ENCODE measurements around the gene LRFN3.

Gene LRFN3

GRCh38 chr19:35897706-35898451, 38.3 kb upstream of the LRFN3 start:
- 93 to 95% methylated on average over 11 to 12 of the region's 13 CpGs for WGBS, 2 experiments (ENCODE audit: insufficient coverage in 2 of 2)
- Histone ChIP-seq H3K4me3 (ENCODE audit: extremely low read depth, insufficient read depth, low read length, poor library complexity, severe bottlenecking) (peak overlapping the region; percentile 80), H3K36me3 (ENCODE audit: control insufficient read depth, insufficient read depth, low read length) (peaks cover 51% of the 10 kb centered on the region), H3K9me3 (ENCODE audit: control insufficient read depth, low read length) (no peaks in the 10 kb centered on the region), H3K4me1 (ENCODE audit: control insufficient read depth, insufficient read depth, low read length, poor library complexity, severe bottlenecking) (peaks cover 20% of the 10 kb centered on the region), H3K27ac (ENCODE audit: low read depth, low read length, severe bottlenecking) (no peak overlapping the region)

GRCh38 chr19:35898499-35898809, 37.7 kb upstream of the LRFN3 start:
- Histone ChIP-seq H3K4me3 (ENCODE audit: extremely low read depth, insufficient read depth, low read length, poor library complexity, severe bottlenecking) (peak overlapping the region; percentile 80), H3K4me1 (ENCODE audit: control insufficient read depth, insufficient read depth, low read length, poor library complexity, severe bottlenecking) (peaks cover 20% of the 10 kb centered on the region), H3K36me3 (ENCODE audit: control insufficient read depth, insufficient read depth, low read length) (peaks cover 51% of the 10 kb centered on the region), H3K27ac (ENCODE audit: low read depth, low read length, severe bottlenecking) (no peak overlapping the region), H3K9me3 (ENCODE audit: control insufficient read depth, low read length) (no peaks in the 10 kb centered on the region)
- WGBS, 2 experiments (ENCODE audit: insufficient coverage in 2 of 2) = 37 to 42% methylated on average over 15 to 17 of the region's 17 CpGs

- WGBS, 2 experiments (ENCODE audit: insufficient coverage in 2 of 2) = 0% methylated on average over 14 to 30 of the region's 43 CpGs
Observed at GRCh38 chr19:35899547-35900214, 36.5 kb upstream of the LRFN3 start.

GRCh38 chr19:35901055-35901644, 35.0 kb upstream of the LRFN3 start:
- WGBS, 2 experiments (ENCODE audit: insufficient coverage in 2 of 2) = 88% methylated on average over 1 of the region's 2 CpGs; no CpG with 5 or more reads in 1 of the 2 experiments
- peaks cover 20% of the 10 kb centered on the region for H3K4me1 ChIP-seq (ENCODE audit: control insufficient read depth, insufficient read depth, low read length, poor library complexity, severe bottlenecking)
- H3K27ac ChIP-seq (ENCODE audit: low read depth, low read length, severe bottlenecking) = peak overlapping the region; percentile 33
- peak overlapping the region; percentile 80 for H3K4me3 ChIP-seq (ENCODE audit: extremely low read depth, insufficient read depth, low read length, poor library complexity, severe bottlenecking)
- no peaks in the 10 kb centered on the region for H3K9me3 ChIP-seq (ENCODE audit: control insufficient read depth, low read length)
- H3K36me3 ChIP-seq (ENCODE audit: control insufficient read depth, insufficient read depth, low read length) = peaks cover 24% of the 10 kb centered on the region

More at GRCh38 chr19:35899547-35900214, 36.5 kb upstream of the LRFN3 start:
- H3K4me1 ChIP-seq (ENCODE audit: control insufficient read depth, insufficient read depth, low read length, poor library complexity, severe bottlenecking) = peaks cover 20% of the 10 kb centered on the region
- H3K27ac ChIP-seq (ENCODE audit: low read depth, low read length, severe bottlenecking) = peak overlapping the region; percentile 69
- H3K36me3 ChIP-seq (ENCODE audit: control insufficient read depth, insufficient read depth, low read length) = peaks cover 38% of the 10 kb centered on the region
- H3K4me3 ChIP-seq (ENCODE audit: extremely low read depth, insufficient read depth, low read length, poor library complexity, severe bottlenecking) = peak overlapping the region; percentile 80
- H3K9me3 ChIP-seq (ENCODE audit: control insufficient read depth, low read length) = no peaks in the 10 kb centered on the region

- Histone ChIP-seq H3K36me3 (ENCODE audit: control insufficient read depth, insufficient read depth, low read length) (peaks cover 14% of the 10 kb centered on the region), H3K4me1 (ENCODE audit: control insufficient read depth, insufficient read depth, low read length, poor library complexity, severe bottlenecking) (peaks cover 20% of the 10 kb centered on the region), H3K9me3 (ENCODE audit: control insufficient read depth, low read length) (no peaks in the 10 kb centered on the region), H3K27ac (ENCODE audit: low read depth, low read length, severe bottlenecking) (peak within 1 kb of the TSS; percentile 29), H3K4me3 (ENCODE audit: extremely low read depth, insufficient read depth, low read length, poor library complexity, severe bottlenecking) (no peak within 1 kb of the TSS)
- WGBS, 2 experiments (ENCODE audit: insufficient coverage in 2 of 2) = 56 to 61% methylated on average over 4 of the region's 6 CpGs
Observed at GRCh38 chr19:35901854-35902661, 34.1 kb upstream of the LRFN3 start, which contains the start of gene HCST. Gene HCST (plus strand): TSS chr19:35902529. CDS start chr19:35902594, 65 bp downstream.

- no peaks in the 10 kb centered on the region for H3K9me3 ChIP-seq (ENCODE audit: control insufficient read depth, low read length)
- peaks cover 5% of the 10 kb centered on the region for H3K36me3 ChIP-seq (ENCODE audit: control insufficient read depth, insufficient read depth, low read length)
- 84 to 86% methylated on average over 10 of the region's 10 CpGs for WGBS, 2 experiments (ENCODE audit: insufficient coverage in 2 of 2)
- no peak overlapping the region for H3K27ac ChIP-seq (ENCODE audit: low read depth, low read length, severe bottlenecking)
- no peak overlapping the region for H3K4me3 ChIP-seq (ENCODE audit: extremely low read depth, insufficient read depth, low read length, poor library complexity, severe bottlenecking)
- peaks cover 20% of the 10 kb centered on the region for H3K4me1 ChIP-seq (ENCODE audit: control insufficient read depth, insufficient read depth, low read length, poor library complexity, severe bottlenecking)
Observed at GRCh38 chr19:35902870-35903475, 33.2 kb upstream of the LRFN3 start.

- Histone ChIP-seq H3K4me1 (ENCODE audit: control insufficient read depth, insufficient read depth, low read length, poor library complexity, severe bottlenecking) (peaks cover 24% of the 10 kb centered on the region), H3K27ac (ENCODE audit: low read depth, low read length, severe bottlenecking) (no peak overlapping the region), H3K4me3 (ENCODE audit: extremely low read depth, insufficient read depth, low read length, poor library complexity, severe bottlenecking) (peak overlapping the region; percentile 6), H3K36me3 (ENCODE audit: control insufficient read depth, insufficient read depth, low read length) (no peaks in the 10 kb centered on the region), H3K9me3 (ENCODE audit: control insufficient read depth, low read length) (no peaks in the 10 kb centered on the region)
- WGBS, 2 experiments (ENCODE audit: insufficient coverage in 2 of 2) = 1 to 10% methylated on average over 12 to 24 of the region's 24 CpGs
Observed at GRCh38 chr19:35903550-35904179, 32.5 kb upstream of the LRFN3 start.

- H3K4me1 ChIP-seq (ENCODE audit: control insufficient read depth, insufficient read depth, low read length, poor library complexity, severe bottlenecking) = peaks cover 24% of the 10 kb centered on the region
Observed at GRCh38 chr19:35904311-35905068, 31.7 kb upstream of the LRFN3 start.

GRCh38 chr19:35905178-35905727, 30.9 kb upstream of the LRFN3 start:
- H3K9me3 ChIP-seq (ENCODE audit: control insufficient read depth, low read length) = no peaks in the 10 kb centered on the region
- H3K4me1 ChIP-seq (ENCODE audit: control insufficient read depth, insufficient read depth, low read length, poor library complexity, severe bottlenecking) = peaks cover 24% of the 10 kb centered on the region
- no peaks in the 10 kb centered on the region for H3K36me3 ChIP-seq (ENCODE audit: control insufficient read depth, insufficient read depth, low read length)
- H3K27ac ChIP-seq (ENCODE audit: low read depth, low read length, severe bottlenecking) = peak overlapping the region; percentile 29
- no peak overlapping the region for H3K4me3 ChIP-seq (ENCODE audit: extremely low read depth, insufficient read depth, low read length, poor library complexity, severe bottlenecking)
- WGBS, 2 experiments (ENCODE audit: insufficient coverage in 2 of 2) = 67% methylated on average over 2 of the region's 6 CpGs; no CpG with 5 or more reads in 1 of the 2 experiments

More at GRCh38 chr19:35904311-35905068, 31.7 kb upstream of the LRFN3 start:
- 87 to 97% methylated on average over 8 to 9 of the region's 10 CpGs for WGBS, 2 experiments (ENCODE audit: insufficient coverage in 2 of 2)
- H3K4me3 ChIP-seq (ENCODE audit: extremely low read depth, insufficient read depth, low read length, poor library complexity, severe bottlenecking) = no peak overlapping the region
- no peaks in the 10 kb centered on the region for H3K9me3 ChIP-seq (ENCODE audit: control insufficient read depth, low read length)
- H3K27ac ChIP-seq (ENCODE audit: low read depth, low read length, severe bottlenecking) = peak overlapping the region; percentile 29
- H3K36me3 ChIP-seq (ENCODE audit: control insufficient read depth, insufficient read depth, low read length) = no peaks in the 10 kb centered on the region
